Dedifferentiated amniotic fluid mesenchymal stem cell (primary cell): Measurements from ENCODE around the gene AQP9.
"Not testable (repeated sequence)": the region's sequence is repeated elsewhere in the genome, so short reads cannot be mapped to it uniquely, and the experiment has no call there.

Experiments used
- DNase-seq: peaks from one replicate; pipeline ENCODE4 v3.0.0-alpha.2; 2016; ENCODE audit errors: extremely low spot score

The AQP9 gene

DNA sequence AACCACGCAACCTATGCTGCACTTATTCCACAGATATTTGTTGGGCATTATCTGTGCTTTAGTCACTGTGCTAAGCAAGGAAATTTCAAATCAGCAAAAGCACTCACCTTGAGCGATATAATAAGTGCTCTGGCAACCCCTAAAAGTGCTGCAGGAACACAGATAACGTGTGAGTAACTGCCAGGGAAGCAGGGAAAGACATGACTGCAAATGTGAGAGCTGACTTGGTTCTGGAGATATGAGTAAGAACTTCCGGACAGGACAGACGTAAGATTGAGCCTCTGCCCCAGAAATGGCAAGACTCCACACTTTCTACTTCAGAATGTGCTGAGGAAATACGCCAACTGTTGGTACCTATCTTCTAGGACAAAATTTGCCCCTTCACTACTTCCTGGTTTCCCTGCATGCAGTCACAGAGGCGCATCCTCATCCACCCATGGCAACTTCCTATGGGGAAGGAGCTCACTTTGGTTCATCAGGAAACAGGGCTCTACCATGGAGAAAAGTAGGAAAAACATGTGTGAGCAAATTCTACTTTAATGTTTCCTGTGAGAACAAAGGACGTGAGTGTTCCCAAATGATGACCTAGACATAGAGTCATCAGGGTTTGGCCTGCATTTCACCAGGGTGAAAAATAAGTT, 41.7 kb downstream of the AQP9 start:
- DNase-seq = no peak

DNA sequence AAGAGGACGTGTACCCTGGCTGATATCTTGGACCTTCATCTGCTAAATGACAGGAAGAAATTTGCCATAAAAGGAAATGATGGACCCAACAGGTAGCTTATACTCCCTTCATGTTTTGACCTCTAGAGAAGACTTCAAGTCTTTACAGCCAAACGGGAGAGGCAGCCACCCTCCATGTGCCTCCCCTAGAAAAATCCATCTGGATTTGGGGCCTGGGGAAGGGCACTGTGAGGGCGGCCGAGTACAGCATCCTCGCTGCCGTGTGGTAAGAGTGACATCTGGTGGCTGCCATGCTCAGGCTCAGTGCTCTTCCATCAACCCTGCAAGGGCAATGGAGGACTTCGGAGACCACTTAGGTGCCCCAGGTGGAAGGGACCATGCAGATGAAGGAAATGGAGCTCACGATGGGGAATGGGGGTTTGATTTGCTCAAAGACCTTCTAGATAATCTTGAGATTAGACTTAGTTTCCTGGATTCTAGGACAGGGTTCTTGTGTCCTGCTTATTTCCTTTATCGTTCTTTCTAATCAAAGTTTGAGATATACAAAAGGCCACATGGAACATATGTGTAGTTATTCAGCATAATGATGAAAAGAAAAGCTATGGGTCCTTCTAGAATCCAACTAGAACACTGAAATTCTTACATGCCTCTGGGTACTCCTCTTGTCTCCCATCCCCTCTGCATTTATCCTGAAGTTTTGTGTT, 44.4 kb downstream of the AQP9 start:
- peak; percentile 40 for DNase-seq

DNA sequence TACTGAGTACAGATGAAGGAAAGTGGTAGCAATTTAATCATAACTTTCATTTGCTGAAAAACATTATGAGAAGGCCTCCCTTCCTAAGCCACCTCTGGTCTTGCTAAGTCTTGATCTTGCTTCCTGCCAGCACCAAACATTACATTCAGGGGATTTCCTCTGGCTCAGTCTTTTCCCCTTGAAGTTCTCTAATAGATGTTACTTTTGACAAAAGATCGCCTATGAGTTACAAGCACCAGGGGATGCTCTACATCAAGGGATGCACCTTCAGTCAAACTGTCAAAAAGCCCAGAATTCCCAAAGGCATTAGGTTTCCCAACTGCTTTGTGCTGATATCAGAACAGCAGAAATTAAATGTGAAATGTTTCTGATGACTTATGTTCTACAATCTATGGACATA, 47.3 kb downstream of the AQP9 start:
- no peak for DNase-seq

DNA sequence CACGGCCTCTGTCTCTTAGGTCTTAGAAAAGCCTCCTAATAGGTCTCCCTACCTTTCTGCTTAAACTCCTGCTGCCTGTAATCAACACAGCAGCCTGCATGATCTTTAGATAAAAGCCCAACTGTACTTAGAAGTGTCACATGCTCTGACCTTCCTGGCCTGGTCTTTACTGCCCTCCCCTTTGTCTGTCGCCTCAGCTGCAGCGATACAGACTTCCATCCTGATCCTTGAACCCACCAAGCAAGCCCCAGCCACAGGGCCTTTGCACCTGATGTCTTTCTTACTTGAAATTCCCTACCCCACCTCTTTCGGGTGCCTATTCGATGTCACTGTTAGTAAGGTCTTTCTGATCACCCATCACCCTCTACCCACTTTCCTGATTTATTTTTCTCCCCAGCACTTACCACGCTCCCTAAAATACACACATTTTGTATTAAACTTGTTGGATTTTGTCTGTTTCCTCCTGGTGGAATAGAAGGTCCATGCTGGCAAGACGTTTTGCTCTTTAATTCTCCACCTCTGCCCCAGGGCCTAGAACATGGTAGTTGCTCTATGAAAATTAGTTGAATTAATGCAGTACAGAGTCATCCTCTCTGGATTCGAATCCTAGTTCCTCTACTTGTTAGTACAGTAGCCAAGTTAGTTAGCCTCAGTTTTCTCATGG, 51.1 kb downstream of the AQP9 start:
- no peak for DNase-seq

DNA sequence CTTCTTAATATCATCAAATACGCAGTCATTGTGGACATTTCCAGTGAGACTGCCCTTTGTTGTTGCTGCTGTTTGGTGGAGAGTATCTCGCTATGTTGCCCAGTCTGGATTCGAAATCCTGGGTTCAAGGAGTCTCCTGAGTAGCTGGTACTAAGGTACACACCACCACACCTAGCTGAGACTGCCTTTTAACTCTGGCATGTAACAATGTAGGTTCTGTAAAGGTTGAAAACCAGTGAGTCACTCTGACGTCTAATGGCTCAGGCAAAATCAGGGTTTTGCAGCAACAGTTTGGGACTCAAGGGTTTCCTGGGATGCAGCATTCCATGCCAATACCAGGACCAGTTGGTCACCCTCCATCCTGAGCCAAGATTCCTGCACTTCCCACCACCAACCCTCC, 52.2 kb downstream of the AQP9 start:
- DNase-seq = no peak

DNA sequence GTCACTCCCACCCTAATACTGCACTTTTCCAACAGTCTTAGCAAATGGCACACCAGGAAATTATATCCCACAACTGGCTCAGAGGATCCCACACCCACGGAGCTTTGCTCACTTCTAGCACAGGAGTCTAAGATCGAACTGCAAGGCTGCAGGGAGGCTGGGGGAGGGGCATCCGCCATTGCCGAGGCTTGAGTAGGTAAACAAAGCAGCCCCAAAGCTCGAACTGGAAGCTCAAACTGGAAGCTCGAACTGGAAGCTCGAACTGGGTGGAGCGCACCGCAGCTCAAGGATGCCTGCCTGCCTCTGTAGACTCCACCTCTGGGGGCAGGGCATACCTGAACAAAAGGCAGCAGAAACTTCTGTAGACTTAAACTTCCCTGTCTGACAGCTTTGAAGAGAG, 55.5 kb downstream of the AQP9 start:
- not testable (repeated sequence) for DNase-seq

DNA sequence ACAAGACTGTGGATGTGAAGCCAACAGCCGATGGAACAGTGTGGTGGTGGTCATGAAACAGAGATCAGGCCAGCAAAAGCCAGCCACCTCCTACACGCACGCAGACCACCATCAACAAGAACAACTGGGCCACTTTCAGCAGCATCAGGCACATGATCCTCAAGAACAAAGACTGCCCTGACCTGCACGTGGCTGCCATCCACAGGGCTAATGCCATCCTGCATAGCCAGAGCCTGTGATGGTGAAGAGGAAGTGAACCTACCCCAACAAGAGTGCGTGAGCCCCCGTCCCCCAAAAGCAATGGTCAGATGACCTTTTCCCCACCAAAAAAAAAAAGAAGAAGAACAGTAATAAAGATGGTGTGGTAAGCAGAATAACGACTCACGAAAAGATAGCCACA, 62.6 kb downstream of the AQP9 start:
- DNase-seq = no peak

DNA sequence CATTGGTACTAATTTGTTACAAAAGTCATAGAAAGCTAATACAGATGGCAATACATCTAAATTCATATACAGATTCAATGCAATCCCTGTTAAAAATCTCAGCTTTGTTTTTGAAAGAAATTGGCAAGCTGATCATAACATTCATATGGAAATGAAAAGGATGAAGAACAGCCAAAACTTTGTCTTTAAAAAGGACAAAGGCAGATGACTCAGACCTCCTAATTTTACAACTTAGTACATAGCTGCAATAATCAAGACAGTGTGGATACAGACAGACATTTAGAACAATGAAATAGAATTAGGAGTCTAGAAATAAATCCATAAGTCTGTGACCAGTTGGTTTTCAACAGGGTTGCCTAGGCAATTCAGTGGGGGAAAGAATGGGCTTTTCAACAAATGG, 63.3 kb downstream of the AQP9 start:
- DNase-seq = peak; percentile 46

DNA sequence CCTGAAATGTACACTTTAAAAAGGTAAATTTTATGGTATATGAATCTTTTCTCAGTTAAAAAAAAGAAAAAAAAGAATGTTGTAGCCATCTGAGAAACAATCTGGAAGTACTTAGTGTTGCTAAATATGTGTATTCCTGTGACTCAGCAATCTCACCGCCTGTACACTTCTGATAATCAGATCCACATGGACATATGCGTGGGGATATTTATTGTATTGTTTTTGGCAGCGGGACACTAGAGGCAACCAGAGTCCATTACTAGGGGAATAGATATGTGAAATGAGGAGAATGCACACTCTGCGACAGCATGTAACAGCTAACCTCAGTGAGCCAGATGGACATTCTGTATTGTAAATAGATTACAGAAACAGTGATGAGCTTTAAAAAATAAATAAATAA, 65.4 kb downstream of the AQP9 start:
- DNase-seq = peak; percentile 98

DNA sequence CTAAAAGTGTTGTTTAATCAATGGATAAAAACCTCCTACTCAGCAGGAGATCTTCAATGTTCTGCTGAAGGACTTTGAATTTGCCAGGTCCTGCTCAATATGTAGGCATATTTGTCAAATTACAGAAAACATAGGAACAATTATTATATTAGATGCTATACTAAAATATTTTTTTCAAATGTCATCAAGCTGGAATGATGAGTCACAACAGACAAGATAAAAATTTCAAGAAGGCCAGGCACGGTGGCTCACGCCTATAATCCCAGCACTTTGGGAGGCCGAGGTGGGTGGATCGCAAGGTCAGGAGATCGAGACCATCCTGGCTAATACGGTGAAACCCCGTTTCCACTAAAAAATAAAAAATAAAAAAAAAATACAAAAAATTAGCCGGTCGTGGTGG, 68.0 kb downstream of the AQP9 start:
- no peak for DNase-seq

DNA sequence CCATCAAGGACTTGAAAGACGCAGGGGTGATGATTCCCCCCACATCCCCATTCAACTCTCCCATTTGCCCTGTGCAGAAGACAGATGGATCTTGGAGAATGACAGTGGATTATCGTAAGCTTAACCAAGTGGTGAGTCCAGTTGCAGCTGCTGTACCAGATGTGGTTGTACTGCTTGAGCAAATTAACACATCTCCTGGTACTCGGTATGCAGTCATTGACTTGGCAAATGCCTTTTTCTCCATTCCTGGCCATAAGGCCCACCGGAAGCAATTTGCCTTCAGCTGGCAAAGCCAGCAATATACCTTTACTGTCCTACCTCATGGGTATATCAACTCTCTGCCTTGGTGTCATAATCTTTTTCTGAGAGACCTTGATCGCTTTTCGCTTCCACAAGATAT, 70.0 kb downstream of the AQP9 start:
- DNase-seq = not testable (repeated sequence)

DNA sequence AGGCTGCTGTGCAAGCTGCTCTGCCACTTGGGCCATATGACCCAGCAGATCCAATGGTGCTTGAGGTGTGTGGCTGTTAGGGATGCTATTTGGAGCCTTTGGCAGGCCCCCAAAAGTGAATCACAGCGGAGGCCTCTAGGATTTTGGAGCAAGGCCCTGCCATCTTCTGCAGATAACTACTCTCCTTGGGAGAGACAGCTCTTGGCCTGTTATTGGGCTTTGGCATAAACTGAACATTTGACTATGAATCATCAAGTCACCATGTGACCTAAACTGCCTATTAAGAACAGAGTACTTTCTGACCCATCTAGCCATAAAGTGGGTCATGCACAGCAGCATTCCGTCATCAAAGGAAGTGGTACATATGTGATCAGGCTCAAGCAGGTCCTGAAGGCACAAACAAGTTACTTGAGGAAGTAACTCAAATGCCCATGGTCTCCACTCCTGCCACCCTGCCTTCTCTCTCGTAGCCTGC, 70.9 kb downstream of the AQP9 start:
- DNase-seq = not testable (repeated sequence)

DNA sequence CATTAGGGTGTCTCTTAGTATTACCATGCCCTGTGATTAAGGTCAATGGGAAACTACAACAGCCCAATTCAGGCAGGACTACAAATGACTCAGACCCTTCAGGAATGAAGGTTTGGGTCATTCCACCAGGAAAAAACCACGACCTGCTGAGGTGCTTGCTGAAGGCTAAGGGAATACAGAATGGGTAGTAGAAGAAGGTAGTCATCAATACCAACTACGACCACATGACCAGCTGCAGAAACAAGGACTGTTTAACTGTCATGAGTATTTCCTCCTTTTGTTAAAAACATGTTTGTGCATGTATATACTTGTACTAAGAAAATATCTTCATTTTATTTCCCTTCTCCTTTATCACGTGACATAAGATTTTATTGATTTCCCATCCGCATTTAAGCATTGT, 71.8 kb downstream of the AQP9 start:
- DNase-seq = not testable (repeated sequence)

DNA sequence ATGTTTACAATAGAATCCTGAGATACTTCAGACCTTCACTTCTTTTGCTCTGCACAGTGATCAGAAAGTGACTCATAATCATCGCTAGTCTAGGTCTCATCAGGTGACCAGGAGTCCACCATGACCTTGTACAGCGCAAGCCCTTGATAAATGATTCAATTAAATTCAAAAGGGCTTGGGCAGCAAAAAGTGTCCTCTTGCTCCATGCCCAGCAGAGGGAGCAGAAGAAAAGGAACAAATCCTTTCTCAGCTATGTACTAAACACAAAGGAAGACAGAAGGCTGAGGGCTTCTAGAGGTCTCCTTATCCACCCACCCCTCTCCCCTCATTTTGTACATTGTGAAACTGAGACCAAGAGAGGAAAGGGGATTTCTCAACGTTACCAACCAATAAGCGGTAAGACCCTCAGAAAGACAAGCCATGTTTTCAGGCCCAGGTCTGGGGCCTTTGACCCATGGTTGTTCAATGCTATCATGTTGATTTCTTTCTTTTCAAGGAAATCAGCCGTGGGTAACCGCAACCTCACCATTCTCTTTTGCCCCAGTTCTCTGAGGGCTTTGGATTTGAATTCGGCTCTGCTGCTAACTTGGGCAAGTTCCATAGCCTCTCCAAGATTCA, 74.8 kb downstream of the AQP9 start:
- peak; percentile 54 for DNase-seq

DNA sequence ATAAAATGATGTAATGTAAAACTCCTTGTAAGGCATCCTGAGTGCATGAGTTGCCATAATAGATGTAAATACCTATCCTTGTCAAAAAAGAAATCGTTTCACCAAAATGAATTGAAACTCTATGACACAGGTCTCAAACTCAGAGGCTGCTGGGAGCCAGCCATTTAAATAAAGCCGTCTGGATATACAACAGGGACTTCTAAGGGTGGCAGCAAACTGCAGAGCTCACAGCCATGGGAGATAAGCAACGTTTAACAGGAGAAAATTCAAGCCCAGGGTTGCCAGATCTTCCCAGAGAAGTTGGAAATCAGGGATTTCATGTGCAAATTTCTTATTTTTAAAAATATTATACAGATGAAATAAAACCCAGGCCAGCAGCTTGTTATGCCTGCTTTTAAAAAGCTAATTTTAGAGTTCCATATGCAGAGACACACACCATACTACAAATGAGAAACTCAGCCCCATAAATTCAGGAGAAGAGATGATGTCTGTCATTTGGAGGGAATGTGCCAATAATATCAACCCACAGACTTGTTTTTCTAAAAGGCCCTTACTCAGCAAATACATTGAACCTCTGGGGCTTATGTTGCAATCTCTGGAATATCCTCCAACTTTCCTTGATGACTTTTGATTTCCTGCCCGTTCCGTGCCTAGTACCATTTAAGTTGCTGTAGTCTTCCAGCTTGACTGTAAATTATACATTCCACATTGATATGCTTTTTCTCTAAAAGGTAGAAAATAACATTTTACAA, 75.6 kb downstream of the AQP9 start:
- DNase-seq = no peak

DNA sequence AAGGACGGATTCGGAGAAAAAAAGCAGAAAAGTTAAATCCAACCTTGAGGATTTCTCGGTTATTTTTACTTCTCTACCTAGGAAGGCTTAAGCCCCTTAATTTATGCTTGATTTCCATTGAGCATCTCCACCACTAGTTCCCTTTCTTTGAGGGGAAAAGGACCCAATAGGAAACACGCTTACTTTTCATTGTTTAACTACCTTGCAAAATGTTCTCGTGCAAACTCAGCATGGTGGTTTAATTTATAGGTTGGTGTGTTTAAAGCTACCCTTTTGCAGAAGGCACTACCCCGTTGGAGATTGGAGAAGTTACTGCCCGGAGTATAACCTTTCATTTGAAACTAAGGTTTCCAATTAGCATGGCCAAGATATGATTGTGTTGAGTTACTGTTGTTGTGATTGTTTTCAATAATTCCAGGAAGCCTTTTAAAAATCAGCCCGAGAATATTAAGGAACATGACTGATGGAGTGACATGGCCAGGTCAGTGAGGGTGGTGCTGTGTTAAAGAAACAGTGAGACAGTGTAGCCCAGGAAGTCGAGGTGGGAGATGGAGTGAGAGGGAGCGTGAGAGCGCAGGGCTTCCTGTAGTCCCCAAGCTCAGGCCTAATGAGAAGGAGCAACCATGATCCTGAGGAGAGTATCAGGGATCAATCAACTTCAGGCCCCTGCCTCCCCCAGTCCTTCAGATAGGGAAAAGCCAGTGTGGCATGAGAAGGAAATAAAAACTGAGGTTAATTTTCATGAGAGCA, 76.6 kb downstream of the AQP9 start:
- no peak for DNase-seq

DNA sequence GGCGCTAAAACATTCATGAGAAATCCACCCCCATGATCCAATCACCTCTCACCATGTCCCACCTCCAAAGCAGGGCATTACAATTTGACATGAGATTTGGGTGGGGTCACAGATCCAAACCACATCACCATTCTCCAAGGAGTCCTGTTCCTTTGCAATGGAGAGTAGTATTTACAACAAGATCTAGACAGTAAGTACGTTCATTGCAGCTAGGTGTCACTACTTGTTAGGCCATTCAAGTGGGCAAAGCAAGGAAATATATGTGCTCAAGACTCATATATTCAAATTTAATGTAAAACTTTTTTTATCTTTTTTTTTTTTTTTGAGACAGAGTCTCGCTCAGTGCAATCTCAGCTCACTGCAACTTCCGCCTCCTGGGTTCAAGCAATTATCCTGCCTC, 79.3 kb downstream of the AQP9 start:
- no peak for DNase-seq

DNA sequence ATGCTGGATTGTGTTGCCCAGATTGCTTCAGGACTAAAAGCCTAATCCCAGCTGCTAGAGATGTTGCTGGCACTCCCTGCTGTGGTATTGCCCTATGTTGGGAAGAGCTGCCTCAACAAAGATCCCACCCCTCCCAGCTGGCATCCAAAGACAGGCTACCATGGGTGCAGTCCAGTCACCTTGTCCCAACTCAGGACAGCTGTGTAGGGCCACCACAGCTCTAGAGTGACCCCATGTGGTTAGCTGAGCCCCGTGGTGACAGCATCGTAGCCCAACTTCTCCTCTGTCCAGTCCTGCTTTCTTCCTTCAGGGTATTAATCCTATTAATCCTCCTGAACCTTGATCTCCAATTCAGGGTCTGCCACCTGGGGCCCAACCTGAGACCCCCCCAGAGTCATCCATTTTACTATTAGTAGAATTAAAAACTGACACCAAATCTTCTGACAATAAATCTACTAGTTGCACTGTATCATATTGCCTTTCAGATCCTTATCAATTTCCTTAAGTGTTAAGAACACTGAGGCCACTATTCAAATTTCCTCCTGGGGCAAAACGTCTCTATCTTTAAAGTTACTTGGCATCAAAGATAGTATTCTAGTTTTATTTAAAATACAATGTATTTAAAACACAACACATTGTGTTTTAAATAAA, 83.5 kb downstream of the AQP9 start:
- DNase-seq = no peak

DNA sequence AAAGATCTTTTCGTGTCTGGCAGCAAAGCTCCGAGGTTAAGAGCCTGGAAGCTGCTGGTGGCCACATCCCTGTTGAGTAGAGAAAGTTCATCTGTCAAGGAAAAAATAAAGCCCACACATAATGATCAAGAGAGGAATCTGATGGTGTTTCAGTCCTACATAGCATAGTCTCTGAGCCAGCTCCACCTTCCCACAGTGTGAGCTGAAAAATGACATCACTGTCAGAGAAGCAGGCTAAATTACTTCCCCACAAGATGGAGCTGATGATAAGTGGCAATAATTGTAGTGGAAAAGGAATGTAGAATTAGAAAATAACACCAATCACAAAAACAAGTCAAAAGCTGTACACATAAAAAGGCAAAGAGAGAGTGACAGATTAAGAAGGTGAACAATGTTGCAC, 84.5 kb downstream of the AQP9 start:
- no peak for DNase-seq

DNA sequence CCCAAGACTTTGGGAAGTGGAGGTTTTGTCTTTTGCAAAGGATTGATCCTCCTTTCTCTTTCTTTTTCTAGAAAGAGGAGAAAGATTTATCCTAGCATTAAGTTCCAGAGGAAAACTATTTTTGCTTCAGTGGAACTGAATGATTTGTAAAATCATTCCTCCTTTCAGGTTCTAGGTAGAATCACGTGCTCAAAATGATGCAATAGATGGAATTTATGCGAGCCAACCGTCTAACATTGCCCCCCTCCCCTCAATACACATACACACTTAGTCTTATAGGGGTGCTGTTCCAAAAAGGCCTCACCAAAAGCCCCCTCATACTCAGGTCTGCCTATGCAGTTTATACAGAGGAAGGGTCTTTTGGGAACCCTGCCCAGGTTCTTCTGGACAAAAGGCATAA, 85.3 kb downstream of the AQP9 start:
- DNase-seq = no peak

DNA sequence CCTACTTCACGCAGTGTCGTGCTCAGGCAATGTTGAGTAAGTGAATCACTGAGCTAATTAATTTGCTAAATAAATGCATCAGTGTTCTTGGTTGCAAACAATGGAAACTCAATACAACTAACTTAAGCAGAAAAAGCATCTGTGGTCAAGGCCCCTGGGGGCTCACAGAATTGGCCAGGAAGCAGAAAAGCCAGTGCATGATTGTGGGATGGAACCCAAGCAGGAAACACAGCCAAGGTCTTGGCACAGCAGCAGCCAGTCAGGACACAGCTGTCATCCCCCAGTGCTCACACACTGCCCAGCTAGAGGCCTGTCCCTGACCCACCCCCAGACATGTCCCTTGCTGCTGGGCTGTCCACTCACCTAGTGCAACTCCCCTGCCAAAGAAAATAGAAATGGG, 85.9 kb downstream of the AQP9 start:
- no peak for DNase-seq
